HL-60/S4 treated with retinoic acid at 250 ng/mL for 4 days and 3 days (cell line): ENCODE results near the gene RASSF8.

ENCODE experiments used
- in situ Hi-C: fragments of 300-500 bp; cut with MboI; formaldehyde crosslinking; loops from 2 replicates; pipeline ENCODE4 v1.7.0; 2022; ENCODE audit warnings: low sequenced_read_pairs

RASSF8 gene

GRCh38 chr12:25990495-25990894 lies 32.0 kb downstream of the RASSF8 start:
- in situ Hi-C loops: no loop called here

- in situ Hi-C loops: no loop called here
Measured at GRCh38 chr12:25992026-25992782, 33.7 kb downstream of the RASSF8 start.

GRCh38 chr12:25993901-25994651 lies 35.6 kb downstream of the RASSF8 start:
- in situ Hi-C loops: no loop called here

- in situ Hi-C loops: no loop called here
Measured at GRCh38 chr12:25994901-25995625, 36.6 kb downstream of the RASSF8 start.

- in situ Hi-C loops: no loop called here
Measured at GRCh38 chr12:25995906-25996305, 37.4 kb downstream of the RASSF8 start.

GRCh38 chr12:25996677-25997076 lies 38.2 kb downstream of the RASSF8 start:
- in situ Hi-C loops: no loop called here

- in situ Hi-C loops: no loop called here
Measured at GRCh38 chr12:25997201-25997963, 38.9 kb downstream of the RASSF8 start.

GRCh38 chr12:26000898-26001297 lies 42.4 kb downstream of the RASSF8 start:
- in situ Hi-C loops: no loop called here

- in situ Hi-C loops: no loop called here
Measured at GRCh38 chr12:26001530-26001929, 43.0 kb downstream of the RASSF8 start.

- in situ Hi-C loops: no loop called here
Measured at GRCh38 chr12:26003065-26003464, 44.6 kb downstream of the RASSF8 start.

GRCh38 chr12:26007566-26007965 lies 49.1 kb downstream of the RASSF8 start:
- in situ Hi-C loops: no loop called here

- in situ Hi-C loops: no loop called here
Measured at GRCh38 chr12:26009593-26009992, 51.1 kb downstream of the RASSF8 start.

GRCh38 chr12:26010293-26010821 lies 51.9 kb downstream of the RASSF8 start:
- in situ Hi-C loops: loop anchor here (10.0 kb wide), 1 partner anchor 576 kb away; no protein-coding TSS in a partner anchor

- in situ Hi-C loops: loop anchor here (10.0 kb wide), 1 partner anchor 576 kb away; no protein-coding TSS in a partner anchor
Measured at GRCh38 chr12:26011099-26011498, 52.6 kb downstream of the RASSF8 start.

GRCh38 chr12:26014085-26014484 lies 55.6 kb downstream of the RASSF8 start:
- in situ Hi-C loops: loop anchor here (10.0 kb wide), 1 partner anchor 579 kb away; no protein-coding TSS in a partner anchor

GRCh38 chr12:26016516-26016915 lies 58.0 kb downstream of the RASSF8 start:
- in situ Hi-C loops: loop anchor here (10.0 kb wide), 1 partner anchor 582 kb away; no protein-coding TSS in a partner anchor

GRCh38 chr12:26017484-26018211 lies 59.2 kb downstream of the RASSF8 start:
- in situ Hi-C loops: loop anchor here (10.0 kb wide), 1 partner anchor 583 kb away; no protein-coding TSS in a partner anchor

- in situ Hi-C loops: loop anchor here (10.0 kb wide), 1 partner anchor 584 kb away; no protein-coding TSS in a partner anchor
Measured at GRCh38 chr12:26018926-26019325, 60.4 kb downstream of the RASSF8 start.

- in situ Hi-C loops: no loop called here
Measured at GRCh38 chr12:26021534-26021933, 63.1 kb downstream of the RASSF8 start.
